Measurements from ENCODE around the gene OR4Q2. TPM values are rescaled to one million over a fixed set of nuclear protein-coding genes. Genes with fewer than 3 reads are reported as not detected.
"Not testable (repeated sequence)": the region's sequence is repeated elsewhere in the genome, so short reads cannot be mapped to it uniquely, and the experiment has no call there.

The OR4Q2 gene
- total RNA-seq, result not detected in 2 replicates
- polyA plus RNA-seq, result not detected in 2 replicates
- polyA plus RNA-seq (2011; cell fraction: cytosol; rRNA removed), result not detected in 2 replicates
- not detected in 2 replicates for polyA plus RNA-seq (2011; cell fraction: nucleus; rRNA removed)
- not detected in 2 replicates for polyA plus RNA-seq (2012)
- not detected in 2 replicates for polyA minus RNA-seq
- not detected for polyA minus RNA-seq (2011; cell fraction: cytosol; rRNA and poly(A)+ RNA removed)
- not detected in 2 replicates for polyA minus RNA-seq (2011; cell fraction: nucleus; rRNA and poly(A)+ RNA removed)
- Bru-seq, nascent RNA, result not detected
- BruChase-seq, experiment 1, labeled RNA remaining after a 6-hour chase, result not detected
- not detected for BruChase-seq, experiment 2, labeled RNA remaining after a 2-hour chase
- long read RNA-seq, result 0 reads

GRCh38 chr14:20001863-20002262 is at the start of gene OR4Q2:
Gene OR4Q2, plus strand, starts transcription at chr14:20002163.
- POLR2A ChIA-PET, result no interaction called here

DNA sequence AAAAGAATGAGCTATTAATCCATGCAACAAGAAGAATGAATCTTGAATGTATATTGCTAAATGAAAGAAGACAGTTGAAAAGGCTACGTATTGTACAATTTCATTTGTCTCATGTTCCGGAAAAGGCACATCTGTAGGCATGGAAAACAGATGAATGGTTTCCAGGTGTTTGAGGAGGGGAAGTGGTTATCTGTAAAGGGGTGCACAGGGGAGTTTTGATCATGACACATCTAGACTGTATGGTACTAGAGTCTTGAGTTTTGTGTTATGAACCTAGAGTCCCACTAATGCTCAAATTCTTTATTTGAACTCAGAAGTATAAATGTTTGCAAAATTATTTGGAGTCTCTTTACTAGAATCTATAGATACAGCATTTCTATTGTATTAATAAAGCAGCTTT is 32.2 kb upstream of the OR4Q2 start:
- FAIRE-seq; POLR2A ChIA-PET; intact Hi-C loops (cut with micrococcal nuclease); dilution Hi-C loops (cut with MboI; ENCODE audit: extremely low pct_ligation_motif_present, low sequenced_read_pairs); H3K27me3 ChIP-seq (ENCODE audit: control insufficient read depth in 2 of 2, insufficient read depth in 2 of 2, low read length in 2 of 2); H4K20me1 ChIP-seq (replicated peaks; ENCODE audit: control insufficient read depth, extremely low read depth, insufficient read depth, low read length); H3K9me1 ChIP-seq (replicated peaks; ENCODE audit: control insufficient read depth, extremely low read depth, insufficient read depth, low read length); CTCF ChIA-PET; DNase-seq (ENCODE audit: low read depth, low spot score); H3K4me2 ChIP-seq (ENCODE audit: insufficient read depth, low read length); BruUV-seq (replicated peaks); H3K9ac ChIP-seq (replicated peaks; ENCODE audit: extremely low read depth, insufficient read depth, low read length); H2AFZ ChIP-seq (ENCODE audit: low read depth, low read length); H3K79me2 ChIP-seq (ENCODE audit: control insufficient read depth, insufficient read depth, low read length); H3K4me3 ChIP-seq (replicated peaks in 1 of 3; ENCODE audit: insufficient read depth in 1 of 3, low read depth in 1 of 3, low read length in 3 of 3); H3K27ac ChIP-seq (ENCODE audit: insufficient read depth, low read depth, low read length); H3K36me3 ChIP-seq (ENCODE audit: control insufficient read depth in 2 of 2, extremely low read depth in 1 of 2, insufficient read depth in 2 of 2, low read length in 2 of 2); H3K4me1 ChIP-seq (ENCODE audit: control insufficient read depth, extremely low read depth, insufficient read depth, low read length); H3K9me3 ChIP-seq (replicated peaks; ENCODE audit: control insufficient read depth, insufficient read depth, low read length): not testable (repeated sequence)

More at GRCh38 chr14:20001863-20002262, at the start of gene OR4Q2:
- no peak for DNase-seq (ENCODE audit: low read depth, low spot score)
- Histone ChIP-seq H4K20me1 (replicated peaks; ENCODE audit: control insufficient read depth, extremely low read depth, insufficient read depth, low read length) (no peaks in the 10 kb centered on the region), H3K9ac (replicated peaks; ENCODE audit: extremely low read depth, insufficient read depth, low read length) (no peak within 1 kb of the TSS), H3K27me3 (ENCODE audit: control insufficient read depth in 2 of 2, insufficient read depth in 2 of 2, low read length in 2 of 2) (no peaks in the 10 kb centered on the region), H2AFZ (ENCODE audit: low read depth, low read length) (no peak within 1 kb of the TSS), H3K27ac (ENCODE audit: insufficient read depth, low read depth, low read length) (no peak within 1 kb of the TSS), H3K4me1 (ENCODE audit: control insufficient read depth, extremely low read depth, insufficient read depth, low read length) (no peaks in the 10 kb centered on the region), H3K9me3 (replicated peaks; ENCODE audit: control insufficient read depth, insufficient read depth, low read length) (peaks cover 4% of the 10 kb centered on the region), H3K36me3 (ENCODE audit: control insufficient read depth in 2 of 2, extremely low read depth in 1 of 2, insufficient read depth in 2 of 2, low read length in 2 of 2) (no peaks in the 10 kb centered on the region), H3K4me3 (replicated peaks in 1 of 3; ENCODE audit: insufficient read depth in 1 of 3, low read depth in 1 of 3, low read length in 3 of 3) (no peak within 1 kb of the TSS), H3K4me2 (ENCODE audit: insufficient read depth, low read length) (no peak within 1 kb of the TSS), H3K9me1 (replicated peaks; ENCODE audit: control insufficient read depth, extremely low read depth, insufficient read depth, low read length) (no peaks in the 10 kb centered on the region), H3K79me2 (ENCODE audit: control insufficient read depth, insufficient read depth, low read length) (no peaks in the 10 kb centered on the region)
- dilution Hi-C loops (cut with MboI; ENCODE audit: extremely low pct_ligation_motif_present, low sequenced_read_pairs), result no loop called here
- CTCF ChIA-PET, result no interaction called here
- intact Hi-C loops (cut with micrococcal nuclease), result no loop called here
- BruUV-seq (replicated peaks), result no TSS peak
- TF ChIP-seq MYC (IDR thresholded peaks at IDR 0.05; ENCODE audit: low read depth, low read length) (no peak), FOS (IDR thresholded peaks at IDR 0.05; ENCODE audit: borderline replicate concordance, insufficient read depth, low read length) (no peak), POLR2A (IDR thresholded peaks at IDR 0.05; ENCODE audit: low read depth, low read length) (no peak), GATA2 (IDR thresholded peaks at IDR 0.05; ENCODE audit: insufficient read depth, insufficient read length, low read depth, low read length) (no peak), JUN (IDR thresholded peaks at IDR 0.05; ENCODE audit: borderline replicate concordance, insufficient read depth, insufficient read length, low read depth) (no peak), POLR2AphosphoS5 (IDR thresholded peaks at IDR 0.05; ENCODE audit: insufficient read depth, low read depth, low read length) (no peak), CTCF (IDR thresholded peaks at IDR 0.05; ENCODE audit: extremely low read depth in 1 of 2, insufficient read depth in 1 of 2, low read depth in 1 of 2, low read length in 2 of 2) (no peak), EZH2 (IDR thresholded peaks at IDR 0.05; ENCODE audit: borderline replicate concordance, low read depth, low read length, severe bottlenecking) (no peak)
- TF ChIP-seq, protein P1, sequence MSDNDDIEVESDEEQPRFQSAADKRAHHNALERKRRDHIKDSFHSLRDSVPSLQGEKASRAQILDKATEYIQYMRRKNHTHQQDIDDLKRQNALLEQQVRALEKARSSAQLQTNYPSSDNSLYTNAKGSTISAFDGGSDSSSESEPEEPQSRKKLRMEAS (IDR thresholded peaks at IDR 0.05; ENCODE audit: insufficient read depth, insufficient read length), result no peak
- no peak for FAIRE-seq
